K562 (cell line): Measurements from ENCODE around the gene LECT2. TPM values are rescaled to one million over a fixed set of nuclear protein-coding genes. Genes with fewer than 3 reads are reported as not detected.

ENCODE experiments used
- ATAC-seq: fragments of 200-7000 bp; cut with Tn5 transposase; 3 replicates; pipeline ENCODE4 v1.9.1; 2020; ENCODE audit warnings: moderate library complexity
- BruUV-seq: library from RNA; stranded (reverse); fragments of 400-500 nt; replicated peaks from 2 replicates; lab custom pipeline; 2021; lab: Mats Ljungman, UMichigan
- CTCF ChIA-PET: fragments of 300-600 bp; formaldehyde crosslinking; extraction: SDS; loops from one replicate; lab custom pipeline; 2021; ENCODE audit warnings: low intra/inter-chr PET ratio; lab: Yijun Ruan, JAX
- POLR2A ChIA-PET: fragments of 300-600, 350-650 bp; sonication (Branson Sonifier 250); formaldehyde crosslinking; extraction: SDS; loops from one replicate; lab custom pipeline; 2021; ENCODE audit warnings: antibody characterized with exemption, inconsistent platforms; lab: Yijun Ruan, JAX
- DNase-seq, 4 experiments: peaks; one replicate each; pipeline versions ENCODE4 v3.0.0 to v3.0.0-alpha.2; 2011 to 2018; ENCODE audit warnings: low spot score in 3 of 4, mixed read lengths in 3 of 4; ENCODE audit errors: extremely low read depth in 1 of 4
- FAIRE-seq: peaks from 2 replicates; lab custom pipeline; 2011; peaks lifted over from hg19 to GRCh38; lab: Jason Lieb, UNC
- H2AFZ ChIP-seq: 2 replicates; pipeline ENCODE4 v1.6.0; 2011; ENCODE audit warnings: low read depth, low read length, control low read depth, inconsistent platforms
- H3K27ac ChIP-seq: fragments of 200-600 bp; 3 replicates; pipeline ENCODE4 v1.8.0; 2011; ENCODE audit warnings: low read depth, mild to moderate bottlenecking, control low read depth, inconsistent platforms, low read length, moderate library complexity, mixed read lengths; ENCODE audit errors: extremely low read depth
- H3K27me3 ChIP-seq, 2 experiments: fragments of 300-600 bp in 1 of 2; 2 replicates in 1 of 2; 3 replicates in 1 of 2; pipeline versions ENCODE4 v1.6.0 to v1.8.0; 2011; ENCODE audit warnings: inconsistent platforms in 2 of 2, low read length in 2 of 2, mild to moderate bottlenecking in 1 of 2, mixed read lengths in 1 of 2, moderate library complexity in 1 of 2; ENCODE audit not compliant: control insufficient read depth in 2 of 2, insufficient read depth in 2 of 2
- H3K36me3 ChIP-seq: fragments of 300-600 bp; 3 replicates; pipeline ENCODE4 v1.8.0; 2011; ENCODE audit warnings: mild to moderate bottlenecking, low read length, inconsistent platforms; ENCODE audit not compliant: control insufficient read depth, insufficient read depth
- H3K4me1 ChIP-seq, 2 experiments: fragments of 200-600 bp in 1 of 2; replicated peaks in 1 of 2; 2 replicates in 1 of 2; 3 replicates in 1 of 2; pipeline versions ENCODE4 v1.5.1 to v1.8.0; 2011; ENCODE audit warnings: inconsistent platforms in 2 of 2, low read length in 2 of 2, mild to moderate bottlenecking in 1 of 2, mixed read lengths in 1 of 2, moderate library complexity in 1 of 2; ENCODE audit not compliant: control insufficient read depth in 2 of 2, insufficient read depth in 2 of 2
- H3K4me2 ChIP-seq: 2 replicates; pipeline ENCODE4 v1.6.1; 2011; ENCODE audit warnings: low read length, control low read depth, inconsistent platforms, mixed read lengths; ENCODE audit not compliant: insufficient read depth
- H3K4me3 ChIP-seq: fragments of 200-600 bp; sonication (generic), shearing (Covaris generic); 2 replicates; pipeline ENCODE4 v1.5.1; 2016; ENCODE audit warnings: control low read depth, inconsistent platforms
- H3K79me2 ChIP-seq: fragments of 200-600 bp; 3 replicates; pipeline ENCODE4 v1.8.0; 2011; ENCODE audit warnings: low read length, inconsistent platforms; ENCODE audit not compliant: control insufficient read depth, insufficient read depth
- H3K9ac ChIP-seq, 2 experiments: 2 replicates each; pipeline versions ENCODE4 v1.6.0 to v1.6.1; 2011; ENCODE audit warnings: low read depth in 2 of 2, low read length in 2 of 2, control low read depth in 1 of 2, inconsistent platforms in 1 of 2, mild to moderate bottlenecking in 1 of 2, mixed read lengths in 1 of 2; ENCODE audit not compliant: insufficient read depth in 1 of 2
- H3K9me1 ChIP-seq: one replicate; pipeline ENCODE4 v1.6.0; 2011; ENCODE audit warnings: inconsistent platforms, mild to moderate bottlenecking, low read length, moderate library complexity; ENCODE audit not compliant: control insufficient read depth, insufficient read depth
- H3K9me3 ChIP-seq: replicated peaks from 2 replicates; pipeline ENCODE4 v1.5.1; 2011; ENCODE audit warnings: low read depth, low read length, inconsistent platforms; ENCODE audit not compliant: control insufficient read depth, insufficient read depth
- H4K20me1 ChIP-seq: replicated peaks from 2 replicates; pipeline ENCODE4 v1.6.1; 2011; ENCODE audit warnings: low read length, inconsistent platforms, mixed read lengths; ENCODE audit not compliant: control insufficient read depth, insufficient read depth
- ARID1B ChIP-seq: fragments of 450-650 bp; IDR thresholded peaks from 2 replicates; pipeline ENCODE4 v1.6.1; 2016; ENCODE audit warnings: antibody characterized with exemption, mild to moderate bottlenecking, inconsistent platforms
- CBFA2T3 ChIP-seq: fragments of 450-650 bp; IDR thresholded peaks from 2 replicates; pipeline ENCODE4 v1.6.1; 2017
- EP300 ChIP-seq: IDR thresholded peaks from 2 replicates; pipeline ENCODE4 v1.6.1; 2012; ENCODE audit warnings: low read length, improper control_type of control experiment
- GTF2B ChIP-seq: IDR thresholded peaks from 2 replicates; pipeline ENCODE4 v1.6.1; 2011; ENCODE audit not compliant: insufficient read length; ENCODE audit errors: extremely low read depth
- NCOR1 ChIP-seq: fragments of 450-650 bp; IDR thresholded peaks from 2 replicates; pipeline ENCODE4 v1.6.1; 2016; ENCODE audit warnings: mild to moderate bottlenecking, moderate library complexity
- NFIC ChIP-seq: fragments of 450-650 bp; IDR thresholded peaks from 2 replicates; pipeline ENCODE4 v1.6.1; 2017; ENCODE audit warnings: mild to moderate bottlenecking, inconsistent platforms
- NONO ChIP-seq, 2 experiments: fragments of 200-400 bp in 1 of 2; fragments of 450-650 bp in 1 of 2; formaldehyde crosslinking in 1 of 2; IDR thresholded peaks; 2 replicates each; pipeline ENCODE4 v1.6.1; 2017; ENCODE audit warnings: low read depth in 2 of 2, mild to moderate bottlenecking in 2 of 2, moderate library complexity in 2 of 2, low read length in 1 of 2
- PCBP2 ChIP-seq: fragments of 200-400 bp; formaldehyde crosslinking; IDR thresholded peaks from 2 replicates; pipeline ENCODE4 v1.6.1; 2018; ENCODE audit warnings: low read length, low read depth, mild to moderate bottlenecking, moderate library complexity; ENCODE audit not compliant: poor library complexity, severe bottlenecking
- TAL1 ChIP-seq: fragments of 450-650 bp; IDR thresholded peaks from 2 replicates; pipeline ENCODE4 v1.6.1; 2016; ENCODE audit warnings: mild to moderate bottlenecking
- TCF3 ChIP-seq: sonication (generic); formaldehyde crosslinking; IDR thresholded peaks from 2 replicates; pipeline ENCODE4 v1.4.0; 2020; ENCODE audit warnings: mild to moderate bottlenecking, missing genetic modification reagents
- ZNF384 ChIP-seq: IDR thresholded peaks from 2 replicates; pipeline ENCODE4 v1.6.1; 2012; ENCODE audit warnings: low read depth, low read length, improper control_type of control experiment
- WGBS: fragments of 100-300 bp; shearing (Covaris generic); methylation state at CpG from one replicate; pipeline ENCODE4 v1.1.6; 2016; ENCODE audit warnings: low coverage, mixed read lengths; ENCODE audit not compliant: insufficient coverage; ENCODE audit errors: missing lambda C conversion rate; 5-methylcytosine and 5-hydroxymethylcytosine counted together
- in situ Hi-C: fragments of 300-500 bp; cut with MboI; formaldehyde crosslinking; loops from 4 replicates; pipeline ENCODE4 v1.15.0; 2018; ENCODE audit warnings: inconsistent platforms, mixed read lengths
- intact Hi-C: fragments of 100-400 bp; cut with micrococcal nuclease; formaldehyde crosslinking; loops from 2 replicates; pipeline ENCODE4 v1.14.2; 2022
- polyA plus RNA-seq, 8 experiments: library from polyadenylated mRNA; depleted of rRNA in 4 of 8; stranded (reverse) in 5 of 8; unstranded in 3 of 8; fragments of >200 nt; fragmentation: Nextera tagmentation in 2 of 8; fragmentation: Illumina TruSeq in 1 of 8; extraction: Ambion mirVana in 2 of 8; extraction: Trizol in 1 of 8; gene quantifications; 2 replicates each; pipeline versions ENCODE4 v1.2.1 to v1.2.3, GENCODE V29; 2011 to 2014; ENCODE audit warnings: inconsistent platforms in 1 of 8, missing spikeins in 1 of 8
- total RNA-seq, 7 experiments: library from RNA; depleted of rRNA in 6 of 7; stranded (reverse); fragments of >200 nt in 6 of 7; fragmentation: Illumina TruSeq in 2 of 7; extraction: Trizol in 2 of 7; gene quantifications; 2 replicates each; pipeline versions ENCODE4 v1.2.1 to v1.2.3, GENCODE V29; 2011 to 2021; ENCODE audit warnings: low replicate concordance in 1 of 7

LECT2 gene
- total and polyA plus RNA-seq, 9 of the 15 experiments (the other 6 are each of a cell fraction or from before 2014, with no cell fraction given), result not detected

DNA sequence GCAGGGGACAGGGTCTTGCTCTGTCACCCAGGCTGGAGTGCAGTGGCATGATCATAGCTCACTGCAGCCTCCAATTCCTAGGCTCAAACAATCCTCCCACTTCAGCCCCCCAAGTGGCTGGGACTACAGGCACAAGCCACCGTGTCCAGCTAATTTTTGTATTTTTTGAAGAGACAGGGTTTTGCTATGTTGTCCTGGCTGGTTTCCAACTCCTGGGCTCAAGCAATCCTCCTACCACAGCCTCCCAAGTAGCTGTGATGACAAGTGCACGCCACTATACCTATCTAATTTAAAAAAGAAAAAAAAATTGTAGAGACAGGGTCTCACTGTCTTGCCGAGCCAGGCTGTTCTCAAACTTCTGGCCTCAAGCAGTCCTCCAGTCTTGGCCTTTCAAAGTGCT is 31.6 kb upstream of the LECT2 start:
- BruUV-seq, result no TSS peak
- intact Hi-C loops, result no loop called here
- CTCF ChIA-PET, result interaction anchor here (0.5 kb wide), 1 partner anchor 1459 kb away, joined by 5 read pairs; no protein-coding TSS in a partner anchor
- H3K9me3 ChIP-seq, result no peaks in the 10 kb centered on the region
- POLR2A ChIA-PET, result interaction anchor here (1.3 to 1.5 kb wide), 3 partner anchors 8 to 16 kb away, joined by 3 to 4 read pairs (median 4); no protein-coding TSS in a partner anchor
- H3K4me3 ChIP-seq, result no peak overlapping the region
- H3K4me1 ChIP-seq, result peaks cover 0 to 5% of the 10 kb centered on the region in 2 experiments; a peak in 1 of 5 replicates
- FAIRE-seq (no peak), DNase-seq (no peak), ATAC-seq (no peak)
- peaks cover 0 to 12% of the 10 kb centered on the region in 2 experiments; a peak in 3 of 5 replicates for H3K27me3 ChIP-seq
- H3K4me2 ChIP-seq, result no peak overlapping the region
- H3K27ac ChIP-seq, result no peak overlapping the region
- no peaks in the 10 kb centered on the region for H3K79me2 ChIP-seq
- no peaks in the 10 kb centered on the region for H3K36me3 ChIP-seq
- TF ChIP-seq NFIC (peak; percentile 21; the same call in 1 of the 2 replicates), NONO (IDR thresholded peaks at IDR 0.05; ENCODE audit: low read depth in 2 of 2, low read length in 1 of 2) (no peak)
- no peak overlapping the region for H2AFZ ChIP-seq
- WGBS, result 6% methylated on average over 3 of the region's 3 CpGs
- no peaks in the 10 kb centered on the region for H4K20me1 ChIP-seq
- in situ Hi-C loops, result no loop called here
- no peak overlapping the region for H3K9ac ChIP-seq
- H3K9me1 ChIP-seq, result no peaks in the 10 kb centered on the region

DNA sequence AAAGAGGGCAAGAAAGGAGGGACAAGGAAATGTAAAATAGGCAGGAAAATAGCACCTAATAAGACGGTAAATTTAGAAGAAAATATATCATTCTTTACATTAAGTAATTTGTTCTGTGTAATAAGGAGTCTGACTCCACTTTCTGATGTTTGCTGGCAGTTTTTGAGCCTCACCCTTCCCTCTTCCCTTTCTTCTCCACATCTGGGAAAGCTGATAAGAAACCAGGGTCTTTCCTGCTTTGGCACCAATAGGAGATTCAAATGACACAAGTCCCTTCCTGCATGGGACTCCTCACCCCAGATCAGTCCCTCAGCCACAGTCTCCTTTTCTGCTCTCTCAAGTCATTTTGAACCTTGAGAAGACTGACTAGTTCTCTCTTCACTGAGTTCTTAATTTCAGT is 31.2 kb upstream of the LECT2 start:
- CTCF ChIA-PET, result no interaction called here
- no peaks in the 10 kb centered on the region for H3K79me2 ChIP-seq
- H3K4me3 ChIP-seq, result no peak overlapping the region
- no peaks in the 10 kb centered on the region for H3K9me3 ChIP-seq
- H3K9ac ChIP-seq, result no peak overlapping the region
- 5% methylated on average over 1 of the region's 1 CpG for WGBS
- ATAC-seq (no peak), FAIRE-seq (peak; percentile 29)
- intact Hi-C loops, result no loop called here
- H3K36me3 ChIP-seq, result no peaks in the 10 kb centered on the region
- TF ChIP-seq EP300, result 0 out of 2 replicates have a peak, but pooled peaks have one; percentile 11
- peak; percentile 29; the same call in 1 of the 2 replicates for TF ChIP-seq TAL1
- peak; percentile 64 for TF ChIP-seq ARID1B
- TF ChIP-seq TCF3 (CRISPR knock-in tag), result peak; percentile 68
- no peak for TF ChIP-seq ZNF384
- peak; percentile 17; the same call in 1 of the 2 replicates for TF ChIP-seq NCOR1
- no peak for TF ChIP-seq PCBP2
- TF ChIP-seq CBFA2T3, result peak; percentile 52; the same call in 1 of the 2 replicates
- TF ChIP-seq GTF2B, result no peak
- TF ChIP-seq, all 486 proteins: peak for 6
- Histone ChIP-seq H3K4me2 (no peak overlapping the region; the same call in 1 of the 2 replicates), H3K4me1 (peaks cover 0 to 5% of the 10 kb centered on the region in 2 experiments; a peak in 2 of 5 replicates), H3K27me3 (peaks cover 0 to 9% of the 10 kb centered on the region in 2 experiments; a peak in 3 of 5 replicates), H2AFZ (no peak overlapping the region), H3K27ac (no peak overlapping the region; the same call in 2 of the 3 replicates), H4K20me1 (no peaks in the 10 kb centered on the region), H3K9me1 (no peaks in the 10 kb centered on the region)
- DNase-seq, result peak; percentile 27 to 39 (median 32)
- in situ Hi-C loops, result no loop called here
- POLR2A ChIA-PET, result interaction anchor here (1.5 kb wide), 1 partner anchor 8 kb away, joined by 4 read pairs; no protein-coding TSS in a partner anchor
- no TSS peak for BruUV-seq
